Measurements from ENCODE around the gene SLC35G2. TPM values are rescaled to one million over a fixed set of nuclear protein-coding genes. Genes with fewer than 3 reads are reported as not detected.
"Not testable (repeated sequence)": the region's sequence is repeated elsewhere in the genome, so short reads cannot be mapped to it uniquely, and the experiment has no call there.

Gene SLC35G2
- total RNA-seq, 4 donors from 2014 or later = 2.9 to 6.4 (median 5.3) TPM

- TF ChIP-seq EP300 (IDR thresholded peaks at IDR 0.05) (no peak), POLR2A (IDR thresholded peaks at IDR 0.05; ENCODE audit: low read depth) (no peak)
- intact Hi-C loops (cut with DNase I) = no loop called here
- DNase-seq (ENCODE audit: extremely low spot score) = no peak
- peaks cover 11 to 35% (median 30%) of the 10 kb centered on the region in 4 donors for H3K4me1 ChIP-seq
- H3K36me3 ChIP-seq = no peaks in the 10 kb centered on the region
- H3K27ac ChIP-seq (replicated peaks in 1 of 4) = no peak overlapping the region
- H3K27me3 ChIP-seq = no peaks in the 10 kb centered on the region
- no peak overlapping the region for H3K4me3 ChIP-seq
- peaks cover 0 to 15% (median 11%) of the 10 kb centered on the region in 4 donors for H3K9me3 ChIP-seq
- WGBS = 92% methylated on average over 3 of the region's 3 CpGs
These were observed 82.5 kb downstream of the SLC35G2 start for GRCh38 chr3:136901391-136901790.

DNA sequence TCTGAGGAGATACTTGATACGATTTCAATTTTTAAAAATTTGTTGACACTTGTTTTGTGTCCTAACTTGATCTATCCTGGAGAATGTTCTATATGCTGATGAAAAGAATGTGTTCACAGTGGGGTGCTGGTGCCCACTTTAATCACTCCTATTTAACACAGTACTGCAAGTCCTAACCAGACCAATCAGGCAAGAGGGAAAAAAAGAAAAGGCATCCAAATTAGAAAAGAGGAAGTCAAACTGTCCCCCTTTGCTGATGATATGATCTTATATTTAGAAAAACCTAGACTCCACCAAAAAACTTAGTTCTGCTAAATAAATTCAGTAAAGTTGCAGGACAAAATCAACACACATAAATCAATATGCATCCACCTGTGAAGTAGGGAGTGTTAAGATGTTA lies 83.6 kb downstream of the SLC35G2 start:
- DNase-seq (ENCODE audit: extremely low spot score); H3K4me3 ChIP-seq; H3K27me3 ChIP-seq; H3K36me3 ChIP-seq; H3K27ac ChIP-seq (replicated peaks in 1 of 4); intact Hi-C loops (cut with DNase I): not testable (repeated sequence)
- Histone ChIP-seq H3K4me1 (peaks cover 21 to 45% (median 40%) of the 10 kb centered on the region in 4 donors), H3K9me3 (peaks cover 0 to 15% (median 11%) of the 10 kb centered on the region in 4 donors)
- WGBS = 91% methylated on average over 1 of the region's 1 CpG

GRCh38 chr3:136903899-136904298 lies 85.0 kb downstream of the SLC35G2 start:
- TF ChIP-seq EP300 (IDR thresholded peaks at IDR 0.05) = no peak
- no peak for TF ChIP-seq POLR2A (IDR thresholded peaks at IDR 0.05; ENCODE audit: low read depth)
- no peak for TF ChIP-seq POLR2AphosphoS5 (IDR thresholded peaks at IDR 0.05)
- TF ChIP-seq, protein P1, sequence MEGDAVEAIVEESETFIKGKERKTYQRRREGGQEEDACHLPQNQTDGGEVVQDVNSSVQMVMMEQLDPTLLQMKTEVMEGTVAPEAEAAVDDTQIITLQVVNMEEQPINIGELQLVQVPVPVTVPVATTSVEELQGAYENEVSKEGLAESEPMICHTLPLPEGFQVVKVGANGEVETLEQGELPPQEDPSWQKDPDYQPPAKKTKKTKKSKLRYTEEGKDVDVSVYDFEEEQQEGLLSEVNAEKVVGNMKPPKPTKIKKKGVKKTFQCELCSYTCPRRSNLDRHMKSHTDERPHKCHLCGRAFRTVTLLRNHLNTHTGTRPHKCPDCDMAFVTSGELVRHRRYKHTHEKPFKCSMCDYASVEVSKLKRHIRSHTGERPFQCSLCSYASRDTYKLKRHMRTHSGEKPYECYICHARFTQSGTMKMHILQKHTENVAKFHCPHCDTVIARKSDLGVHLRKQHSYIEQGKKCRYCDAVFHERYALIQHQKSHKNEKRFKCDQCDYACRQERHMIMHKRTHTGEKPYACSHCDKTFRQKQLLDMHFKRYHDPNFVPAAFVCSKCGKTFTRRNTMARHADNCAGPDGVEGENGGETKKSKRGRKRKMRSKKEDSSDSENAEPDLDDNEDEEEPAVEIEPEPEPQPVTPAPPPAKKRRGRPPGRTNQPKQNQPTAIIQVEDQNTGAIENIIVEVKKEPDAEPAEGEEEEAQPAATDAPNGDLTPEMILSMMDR (IDR thresholded peaks at IDR 0.05) = no peak
- 0% methylated on average over 1 of the region's 1 CpG for WGBS
- Histone ChIP-seq H3K36me3 (no peaks in the 10 kb centered on the region), H3K9me3 (peaks cover 0 to 15% (median 11%) of the 10 kb centered on the region in 4 donors), H3K27me3 (no peaks in the 10 kb centered on the region), H3K4me3 (no peak overlapping the region), H3K4me1 (peaks cover 18 to 41% (median 31%) of the 10 kb centered on the region in 4 donors), H3K27ac (replicated peaks in 1 of 4) (no peak overlapping the region)
- no peak for DNase-seq (ENCODE audit: extremely low spot score)
- intact Hi-C loops (cut with DNase I) = no loop called here

DNA sequence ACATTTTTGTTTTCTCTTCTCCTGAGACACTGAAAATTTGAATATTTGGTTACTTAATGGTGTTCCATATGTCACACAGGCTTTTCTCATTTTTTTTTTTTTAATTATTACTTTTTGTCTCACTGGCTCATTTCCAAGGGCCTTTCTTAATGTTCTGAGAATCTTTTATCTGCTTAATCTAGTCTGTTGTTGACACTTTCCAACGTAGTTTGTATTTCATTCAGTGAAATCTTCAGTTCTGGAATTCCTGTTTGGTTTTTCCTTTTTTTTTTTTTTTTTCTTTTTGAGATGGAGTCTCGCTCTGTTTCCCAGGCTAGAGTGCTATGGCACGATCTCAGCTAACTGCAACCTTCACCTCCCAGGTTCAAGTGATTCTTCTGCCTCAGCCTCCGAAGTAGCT lies 85.8 kb downstream of the SLC35G2 start:
- H3K9me3 ChIP-seq = peaks cover 0 to 15% (median 11%) of the 10 kb centered on the region in 4 donors
- TF ChIP-seq POLR2AphosphoS5 (IDR thresholded peaks at IDR 0.05) (no peak), POLR2A (IDR thresholded peaks at IDR 0.05; ENCODE audit: low read depth) (no peak), EP300 (IDR thresholded peaks at IDR 0.05) (no peak)
- TF ChIP-seq, protein P1 (IDR thresholded peaks at IDR 0.05) = no peak
- no peaks in the 10 kb centered on the region for H3K27me3 ChIP-seq
- H3K4me1 ChIP-seq = peaks cover 22 to 41% (median 31%) of the 10 kb centered on the region in 4 donors
- H3K4me3 ChIP-seq = no peak overlapping the region
- intact Hi-C loops (cut with DNase I) = no loop called here
- 73% methylated on average over 4 of the region's 4 CpGs for whole genome bisulfite sequencing
- H3K36me3 ChIP-seq = no peaks in the 10 kb centered on the region
- DNase-seq (ENCODE audit: extremely low spot score) = no peak
- no peak overlapping the region for H3K27ac ChIP-seq (replicated peaks in 1 of 4)

Other genes starting within 250 kb of the SLC35G2 start
- 10 to 100 TPM; 32.6 to 44.0 (median 40.5) TPM for gene STAG1, start 66.7 kb upstream of the SLC35G2 start, total RNA-seq
- gene NCK1, start 43.1 kb downstream of the SLC35G2 start, total RNA-seq = 10 to 100 TPM; 28.9 to 54.0 (median 37.0) TPM
- gene IL20RB, start 138.9 kb downstream of the SLC35G2 start, total RNA-seq = 1 to 10 TPM in 2 of 4 donors, under 1 TPM in 2; 0.75 to 1.4 (median 1.1) TPM